Stimulated activated CD4-positive, alpha-beta T cell treated with anti-CD3 and anti-CD28 coated beads, TNF-alpha, amount 100 ng/mL, for 48 hours (primary cell): ENCODE data around the gene STK16.

Experiments used
- DNase-seq, 3 donors: peaks; one replicate each; pipeline ENCODE4 v3.0.0-alpha.2; 2020; ENCODE audit warnings: low read depth in 3 of 3

The STK16 gene

GRCh38 chr2:219213486-219214071 lies 31.7 kb upstream of the STK16 start:
- no peak for DNase-seq

- DNase-seq, result no peak
These were observed 31.1 kb upstream of the STK16 start for GRCh38 chr2:219214141-219214540.

- DNase-seq, result no peak
These were observed 30.5 kb upstream of the STK16 start for GRCh38 chr2:219214786-219215185.

- no peak for DNase-seq
These were observed 29.3 kb upstream of the STK16 start for GRCh38 chr2:219215871-219216534.

DNA sequence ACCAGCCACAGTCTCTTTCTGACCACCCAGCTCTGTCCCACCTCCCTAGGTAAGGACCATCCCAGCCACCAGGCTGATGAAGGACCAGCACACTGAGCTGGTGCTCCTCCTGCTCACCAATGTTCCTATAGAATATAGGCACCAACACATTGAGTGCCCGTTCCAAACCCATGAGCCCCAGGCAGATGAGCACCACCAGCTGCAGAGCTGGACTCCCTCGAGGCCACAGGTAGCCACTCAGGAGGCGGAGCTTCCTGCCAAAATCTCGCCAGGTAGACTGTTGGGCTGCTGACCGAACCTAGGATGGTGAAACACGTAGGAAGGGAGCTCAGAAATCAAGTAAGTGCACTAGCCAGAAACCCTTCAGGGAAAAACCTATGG lies 28.8 kb upstream of the STK16 start:
- no peak for DNase-seq

DNA sequence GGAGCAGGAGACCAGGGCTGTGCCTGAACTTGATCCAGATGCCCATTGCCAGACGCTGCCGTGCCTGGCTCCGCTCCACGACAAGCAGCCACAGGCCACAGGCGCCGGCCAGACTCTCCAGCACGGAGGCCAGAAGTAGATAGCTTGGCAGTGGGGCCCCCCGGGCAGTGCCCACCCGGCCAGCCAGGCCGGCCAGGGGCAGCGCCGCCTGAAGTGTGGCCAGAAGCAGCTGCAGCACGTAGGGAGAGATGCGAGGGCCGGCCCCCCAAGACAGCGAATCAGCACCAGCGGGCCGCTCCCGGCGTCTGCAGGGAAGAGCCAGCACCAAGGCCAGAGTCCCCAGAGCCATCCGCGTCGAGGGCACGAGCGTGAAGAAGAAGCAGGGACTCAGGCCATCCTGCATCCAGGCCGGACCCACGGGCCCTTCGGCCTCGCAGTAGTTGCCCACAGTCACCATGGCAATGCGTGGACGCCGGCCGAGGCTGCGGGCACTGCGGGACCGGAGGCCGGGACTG lies 27.0 kb upstream of the STK16 start:
- no peak for DNase-seq

DNA sequence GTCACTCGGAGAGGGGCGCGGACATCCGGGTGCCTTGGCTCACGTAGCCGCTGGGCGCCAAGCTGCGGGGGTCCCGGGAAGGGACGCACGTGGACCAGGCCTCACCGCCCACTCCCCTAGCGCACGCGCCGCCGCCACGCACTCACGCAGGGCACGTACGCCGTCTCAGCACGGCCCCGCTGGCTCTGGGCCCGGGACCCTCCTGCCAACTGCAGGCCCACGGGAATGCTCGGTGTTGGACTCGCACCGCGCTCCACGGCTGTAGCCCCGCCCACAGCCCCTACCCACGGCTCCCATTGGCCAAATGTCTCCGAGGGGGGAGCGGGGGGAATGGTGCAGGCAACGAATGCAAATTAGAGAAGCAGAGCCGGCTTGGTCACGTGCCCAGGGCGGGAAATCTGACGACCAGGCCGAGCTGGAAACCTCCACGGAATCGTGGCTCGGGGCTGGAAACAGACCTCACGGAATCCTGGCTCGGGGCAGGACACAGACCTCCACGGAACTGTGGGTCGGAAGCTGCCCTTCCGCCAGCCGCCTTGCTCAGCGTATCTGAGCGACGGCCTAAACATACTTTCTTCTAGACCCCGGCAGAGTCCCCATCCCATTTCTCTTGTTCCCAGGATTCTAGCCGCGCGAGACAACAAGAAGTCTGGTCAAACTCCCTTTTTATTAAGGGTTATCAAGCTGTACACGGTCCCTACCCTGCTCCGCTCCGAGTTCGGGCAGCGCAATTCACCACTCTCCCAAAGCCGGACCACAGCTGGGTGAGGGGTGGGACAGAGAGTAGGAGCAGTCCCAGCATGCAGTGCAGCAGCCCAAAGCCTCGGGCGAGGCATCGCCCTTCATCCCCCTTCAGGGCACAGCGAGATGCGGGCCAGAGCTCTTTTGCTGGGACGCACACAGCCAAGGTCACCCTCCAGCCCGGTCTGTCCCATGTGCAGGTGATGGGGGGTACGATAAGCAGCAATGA lies 26.3 kb upstream of the STK16 start, which contains the start of gene ABCB6:
Gene ABCB6, minus strand, starts transcription at position 227 of the 970 bp plus-strand sequence. CDS start 285 bp downstream, outside the sequence.
- peak; percentile 69 to 93 (median 85) for DNase-seq

DNA sequence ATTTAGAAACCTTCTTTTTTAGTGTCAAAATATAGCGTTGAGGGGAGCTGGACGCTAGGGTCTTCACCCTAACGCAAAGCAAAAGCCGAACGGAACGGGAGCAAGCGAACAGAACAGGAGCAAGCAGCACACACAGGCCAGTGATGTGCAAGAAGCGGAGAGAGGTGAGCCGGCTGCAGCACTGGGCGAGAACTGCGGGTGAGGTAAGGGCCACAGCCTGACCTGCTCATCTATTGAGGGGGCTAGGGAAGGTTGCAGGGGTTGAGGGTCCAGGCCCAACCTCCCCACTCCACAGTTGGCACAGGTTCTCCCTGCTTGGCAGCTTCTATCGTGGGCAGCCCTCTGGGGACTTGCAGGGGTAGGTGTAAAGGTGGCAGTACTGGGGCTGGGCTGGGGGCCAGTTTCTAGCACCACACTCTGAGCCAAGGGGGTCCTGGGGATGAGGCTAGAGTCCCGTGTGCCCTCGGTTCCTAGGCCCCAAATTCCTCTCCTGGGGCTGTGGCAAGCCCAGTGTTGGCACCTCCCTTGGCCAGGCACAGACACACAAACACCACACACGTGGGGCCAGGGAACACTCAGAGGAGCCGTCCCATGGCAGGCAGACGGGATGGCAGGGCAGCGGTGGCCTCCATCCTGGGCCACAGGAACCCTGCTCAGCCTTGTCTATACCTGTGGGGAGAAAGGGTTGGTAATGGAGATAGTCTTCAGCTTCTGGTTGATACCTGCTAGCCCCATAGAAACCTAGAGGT lies 25.3 kb upstream of the STK16 start:
- DNase-seq, result no peak

DNA sequence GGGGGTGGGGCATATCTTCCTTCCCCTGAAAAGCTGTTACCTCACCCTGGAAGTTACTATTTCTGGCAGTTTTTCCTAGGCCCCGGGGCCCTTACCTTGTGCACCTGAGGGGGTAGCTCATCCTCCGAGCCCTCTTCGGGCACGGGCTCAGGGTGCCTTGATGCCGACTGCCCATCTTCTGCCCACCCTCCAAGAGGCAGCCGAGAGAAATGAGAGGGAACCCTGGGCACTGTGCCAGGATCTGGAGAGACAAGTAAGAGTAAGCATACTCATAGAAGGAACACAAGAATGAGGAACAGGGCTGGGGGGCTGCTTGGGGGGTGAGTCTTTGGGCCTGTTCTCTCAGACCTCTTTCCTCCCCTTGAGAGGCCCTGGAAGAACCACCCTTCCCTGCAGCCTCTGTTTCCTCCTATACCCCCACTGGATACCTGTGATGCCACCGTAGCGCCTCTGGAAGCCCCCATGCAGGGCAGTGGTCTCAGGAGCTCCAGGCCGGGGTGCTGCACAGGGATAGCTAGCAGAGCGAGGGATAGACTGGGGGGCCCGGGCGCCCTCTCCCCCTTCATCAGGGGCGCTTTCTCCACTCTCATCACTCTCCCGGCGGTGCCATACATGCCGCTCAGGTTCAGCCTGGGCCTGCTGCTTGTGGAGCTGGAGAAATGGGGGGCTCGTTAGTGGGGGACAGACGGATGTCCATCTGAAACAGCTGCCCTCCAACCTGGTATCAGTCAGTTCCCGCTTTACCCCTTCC lies 24.5 kb upstream of the STK16 start:
- no peak for DNase-seq

GRCh38 chr2:219221957-219222518 lies 23.2 kb upstream of the STK16 start:
- DNase-seq, result no peak

GRCh38 chr2:219223831-219224610 lies 21.3 kb upstream of the STK16 start:
- no peak for DNase-seq

- DNase-seq, result no peak
These were observed 19.9 kb upstream of the STK16 start for GRCh38 chr2:219225350-219225749.

- no peak for DNase-seq
These were observed 17.0 kb upstream of the STK16 start for GRCh38 chr2:219228041-219228910.

- DNase-seq, result no peak
These were observed 16.4 kb upstream of the STK16 start for GRCh38 chr2:219228911-219229304.

DNA sequence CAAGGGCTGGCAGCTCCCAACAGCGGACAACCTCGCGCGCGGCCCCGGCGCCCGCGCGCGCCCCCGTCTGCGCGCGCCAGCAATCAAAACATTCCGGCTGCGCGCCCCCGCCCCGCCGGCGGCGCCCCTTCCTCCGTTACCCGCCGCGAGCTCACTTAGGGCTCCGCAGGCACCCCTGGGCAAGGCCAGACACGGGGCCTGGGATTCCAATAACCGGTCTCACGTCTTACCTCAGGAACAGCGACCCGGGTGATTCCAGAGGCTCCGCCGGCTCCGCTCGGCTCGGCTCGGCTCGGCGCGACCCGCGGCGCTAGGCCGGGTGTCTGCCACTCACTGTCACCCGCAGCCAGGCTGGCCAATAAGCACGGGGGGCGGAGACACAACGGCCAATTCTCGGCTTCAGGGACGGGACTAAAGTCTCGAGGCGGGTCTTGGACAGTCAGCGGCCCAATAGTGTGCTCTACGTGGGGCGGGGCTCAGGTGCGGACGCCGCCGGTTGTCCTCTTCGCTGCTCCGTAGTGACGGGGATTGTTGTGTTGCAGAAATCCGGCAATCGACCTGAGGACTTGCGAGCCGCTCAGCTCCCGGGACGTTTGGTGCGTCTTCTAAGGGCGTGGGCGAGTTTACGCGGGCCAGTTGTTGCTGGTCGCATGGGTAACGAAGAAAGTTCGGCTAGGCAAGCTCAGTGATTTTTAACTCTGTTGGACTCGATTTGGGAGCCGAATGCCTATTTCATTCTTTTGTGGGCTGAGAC lies 15.8 kb upstream of the STK16 start, which contains the start of the genes ANKZF1 and ATG9A:
Gene ANKZF1, plus strand, starts transcription at position 502 of the 754 bp plus-strand sequence. CDS start 452 bp downstream, outside the sequence.
Gene ATG9A, minus strand, starts transcription at position 332 of the 754 bp plus-strand sequence. CDS start 1,612 bp downstream, outside the sequence.
- DNase-seq, result peak; percentile 95 to 99 (median 97)

- DNase-seq, result peak in 2 of 3 donors; percentile 28 to 55
These were observed 15.2 kb upstream of the STK16 start for GRCh38 chr2:219230059-219230540.

GRCh38 chr2:219234331-219234730 lies 10.9 kb upstream of the STK16 start:
- DNase-seq, result no peak
